ENCODE measurements around the gene CPS1.

GRCh38 chr2:210553373-210553772 lies 3.0 kb upstream of the CPS1 start:
- TF ChIP-seq CTCF (IDR thresholded peaks at IDR 0.05) (no peak), POLR2A (IDR thresholded peaks at IDR 0.05) (no peak)

Data from uterus (tissue), 2 donors.